ENCODE data around the gene SURF6.

Gene SURF6

DNA sequence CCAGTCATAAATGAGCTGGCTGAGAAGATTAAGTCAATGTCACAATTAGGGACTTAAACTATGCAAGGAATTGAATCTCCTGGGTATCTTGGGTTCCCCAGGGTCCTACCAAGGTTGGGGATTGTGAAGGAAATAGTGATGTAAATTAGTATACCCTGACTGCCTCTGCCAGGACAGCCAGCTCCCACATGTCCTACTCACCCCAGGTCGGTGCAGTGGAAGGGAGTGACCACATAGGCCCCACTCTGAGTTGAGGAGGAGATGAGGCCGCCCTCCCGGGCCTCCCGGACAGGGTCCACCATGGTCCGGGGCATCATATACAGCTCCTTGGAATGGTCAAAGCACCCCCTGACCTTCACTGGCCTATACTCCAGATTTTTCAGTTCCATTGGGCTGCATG lies 17.6 kb upstream of the SURF6 start:
- no peak overlapping the region for H3K4me3 ChIP-seq (ENCODE audit: low read depth, low read length)
- no peak for DNase-seq (ENCODE audit: low read depth, low spot score)
- TF ChIP-seq, protein P1, sequence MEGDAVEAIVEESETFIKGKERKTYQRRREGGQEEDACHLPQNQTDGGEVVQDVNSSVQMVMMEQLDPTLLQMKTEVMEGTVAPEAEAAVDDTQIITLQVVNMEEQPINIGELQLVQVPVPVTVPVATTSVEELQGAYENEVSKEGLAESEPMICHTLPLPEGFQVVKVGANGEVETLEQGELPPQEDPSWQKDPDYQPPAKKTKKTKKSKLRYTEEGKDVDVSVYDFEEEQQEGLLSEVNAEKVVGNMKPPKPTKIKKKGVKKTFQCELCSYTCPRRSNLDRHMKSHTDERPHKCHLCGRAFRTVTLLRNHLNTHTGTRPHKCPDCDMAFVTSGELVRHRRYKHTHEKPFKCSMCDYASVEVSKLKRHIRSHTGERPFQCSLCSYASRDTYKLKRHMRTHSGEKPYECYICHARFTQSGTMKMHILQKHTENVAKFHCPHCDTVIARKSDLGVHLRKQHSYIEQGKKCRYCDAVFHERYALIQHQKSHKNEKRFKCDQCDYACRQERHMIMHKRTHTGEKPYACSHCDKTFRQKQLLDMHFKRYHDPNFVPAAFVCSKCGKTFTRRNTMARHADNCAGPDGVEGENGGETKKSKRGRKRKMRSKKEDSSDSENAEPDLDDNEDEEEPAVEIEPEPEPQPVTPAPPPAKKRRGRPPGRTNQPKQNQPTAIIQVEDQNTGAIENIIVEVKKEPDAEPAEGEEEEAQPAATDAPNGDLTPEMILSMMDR (IDR thresholded peaks at IDR 0.05; ENCODE audit: low read depth, low read length) = no peak
- in situ Hi-C loops (cut with HindIII; ENCODE audit: low sequenced_read_pairs) = no loop called here

DNA sequence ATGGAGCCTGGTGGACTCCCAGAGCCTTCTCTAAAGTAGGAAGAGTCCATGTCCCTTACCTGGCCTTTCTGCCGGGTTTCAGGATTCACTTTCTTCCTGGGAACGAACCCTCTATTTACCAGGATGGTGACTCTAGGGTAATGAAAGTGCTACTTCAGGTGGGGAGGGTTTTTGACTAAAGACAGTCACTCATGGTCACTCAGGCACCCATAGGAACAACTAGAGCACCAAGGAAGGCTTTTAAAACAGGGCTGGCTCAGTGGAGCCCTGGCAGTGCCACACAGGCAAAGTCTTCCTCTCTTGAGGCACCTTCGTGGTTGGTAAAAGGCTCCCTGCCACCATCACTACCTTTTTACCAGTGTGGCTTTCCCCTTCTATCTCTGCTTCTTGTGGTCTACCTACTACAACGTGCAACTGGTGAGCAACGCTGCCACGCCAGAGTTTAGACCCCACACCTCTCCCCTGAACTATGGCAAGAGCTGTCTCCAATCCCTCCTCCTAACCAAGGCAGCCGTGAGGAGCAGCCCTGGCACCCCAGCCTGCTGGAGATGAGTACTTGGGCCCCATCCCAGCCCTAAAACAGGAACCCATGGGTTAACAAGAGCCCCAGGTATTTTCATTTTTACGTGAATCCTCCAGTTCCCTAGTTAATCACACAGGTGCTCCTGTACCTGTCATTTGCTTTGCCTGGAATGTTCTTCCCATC lies 16.8 kb upstream of the SURF6 start:
- TF ChIP-seq, protein P1 (IDR thresholded peaks at IDR 0.05; ENCODE audit: low read depth, low read length) = no peak
- in situ Hi-C loops (cut with HindIII; ENCODE audit: low sequenced_read_pairs) = no loop called here

DNA sequence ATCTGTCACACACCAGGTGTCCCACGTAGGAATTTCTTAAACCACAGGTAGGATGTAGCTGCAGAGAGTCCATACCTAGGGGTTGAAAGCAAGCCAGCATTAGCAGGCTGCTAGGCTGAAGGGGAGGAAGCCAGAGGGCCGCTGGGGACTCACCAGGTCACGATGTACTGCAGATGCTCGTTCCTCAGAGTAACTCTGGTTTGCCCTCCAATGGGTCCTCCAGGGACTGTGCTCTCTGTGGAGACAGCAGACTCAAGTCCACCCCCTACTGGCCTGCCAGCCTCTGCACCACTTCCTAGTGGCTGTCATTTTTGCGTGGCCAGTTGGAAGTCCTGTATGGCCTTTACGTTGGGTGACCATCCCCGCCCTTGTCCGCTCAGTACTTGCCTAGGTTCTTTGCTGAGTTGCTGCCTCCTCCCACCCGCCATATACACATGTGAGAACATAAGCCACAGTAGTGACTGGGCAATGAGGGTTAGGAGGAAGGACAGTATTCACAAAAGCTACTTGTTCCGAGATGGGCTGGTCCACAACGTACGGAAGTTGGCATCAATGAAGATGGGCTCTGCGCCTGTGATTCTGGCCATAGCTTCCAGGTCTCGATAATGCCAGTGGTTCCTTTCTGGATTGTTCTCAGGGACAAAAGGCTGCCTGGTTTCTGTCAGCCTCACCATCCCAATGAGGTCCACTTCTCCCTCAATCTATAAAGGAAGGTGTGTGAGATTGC lies 16.1 kb upstream of the SURF6 start:
- TF ChIP-seq, protein P1 (IDR thresholded peaks at IDR 0.05; ENCODE audit: low read depth, low read length) = peak; percentile 67
- H3K4me3 ChIP-seq (ENCODE audit: low read depth, low read length) = no peak overlapping the region
- in situ Hi-C loops (cut with HindIII; ENCODE audit: low sequenced_read_pairs) = no loop called here
- peak; percentile 49 for DNase-seq (ENCODE audit: low read depth, low spot score)

More for the DNA sequence above, 16.8 kb upstream of the SURF6 start:
- H3K4me3 ChIP-seq (ENCODE audit: low read depth, low read length) = no peak overlapping the region
- DNase-seq (ENCODE audit: low read depth, low spot score) = no peak

DNA sequence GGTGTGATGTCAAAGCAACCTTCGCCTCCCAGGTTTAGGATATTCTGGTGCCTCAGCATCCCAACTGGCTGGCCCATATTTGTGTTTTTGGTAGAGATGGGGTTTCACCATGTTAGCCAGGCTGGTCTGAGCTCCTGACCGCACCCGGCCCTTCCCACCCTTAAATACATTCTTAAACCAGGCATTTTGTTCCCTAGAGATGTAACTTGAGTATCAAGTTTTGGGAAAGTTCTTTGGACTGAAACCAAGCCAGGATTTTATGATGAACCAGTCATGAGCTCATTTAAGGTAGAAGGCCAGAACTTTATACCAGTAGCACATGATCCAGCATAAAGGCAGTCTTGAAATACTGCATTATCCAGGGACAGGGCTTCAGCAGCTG lies 15.5 kb upstream of the SURF6 start:
- DNase-seq (ENCODE audit: low read depth, low spot score) = no peak
- H3K4me3 ChIP-seq (ENCODE audit: low read depth, low read length) = no peak overlapping the region
- in situ Hi-C loops (cut with HindIII; ENCODE audit: low sequenced_read_pairs) = no loop called here
- TF ChIP-seq, protein P1 (IDR thresholded peaks at IDR 0.05; ENCODE audit: low read depth, low read length) = no peak

DNA sequence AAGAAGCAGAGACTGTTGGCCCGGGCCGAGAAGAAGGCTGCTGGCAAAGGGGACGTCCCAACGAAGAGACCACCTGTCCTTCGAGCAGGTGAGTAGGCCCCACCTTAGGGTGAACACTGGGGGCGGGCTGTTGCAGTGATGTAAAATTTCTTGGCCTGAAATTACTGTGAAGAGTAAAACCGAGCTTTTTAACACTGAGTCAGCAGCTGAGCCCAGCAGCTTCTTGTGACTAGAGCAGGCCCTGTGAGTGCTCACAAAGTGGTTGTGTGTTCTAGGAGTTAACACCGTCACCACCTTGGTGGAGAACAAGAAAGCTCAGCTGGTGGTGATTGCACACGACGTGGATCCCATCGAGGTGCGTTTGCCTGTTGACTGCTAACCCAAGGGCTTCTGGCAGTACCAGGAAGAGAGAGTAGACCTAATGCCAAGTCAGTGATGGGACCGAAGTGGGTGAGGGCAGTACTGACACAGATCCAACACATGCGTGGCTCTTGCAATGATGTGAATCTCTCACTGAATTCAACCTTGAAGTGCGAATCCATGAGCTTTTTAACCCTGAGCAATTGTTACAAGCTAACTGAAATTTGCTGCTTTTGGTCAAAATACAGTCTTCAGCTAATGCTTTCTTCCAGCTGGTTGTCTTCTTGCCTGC lies 14.1 kb upstream of the SURF6 start:
- TF ChIP-seq, protein P1 (IDR thresholded peaks at IDR 0.05; ENCODE audit: low read depth, low read length) = no peak
- H3K4me3 ChIP-seq (ENCODE audit: low read depth, low read length) = peak overlapping the region; percentile 1

DNA sequence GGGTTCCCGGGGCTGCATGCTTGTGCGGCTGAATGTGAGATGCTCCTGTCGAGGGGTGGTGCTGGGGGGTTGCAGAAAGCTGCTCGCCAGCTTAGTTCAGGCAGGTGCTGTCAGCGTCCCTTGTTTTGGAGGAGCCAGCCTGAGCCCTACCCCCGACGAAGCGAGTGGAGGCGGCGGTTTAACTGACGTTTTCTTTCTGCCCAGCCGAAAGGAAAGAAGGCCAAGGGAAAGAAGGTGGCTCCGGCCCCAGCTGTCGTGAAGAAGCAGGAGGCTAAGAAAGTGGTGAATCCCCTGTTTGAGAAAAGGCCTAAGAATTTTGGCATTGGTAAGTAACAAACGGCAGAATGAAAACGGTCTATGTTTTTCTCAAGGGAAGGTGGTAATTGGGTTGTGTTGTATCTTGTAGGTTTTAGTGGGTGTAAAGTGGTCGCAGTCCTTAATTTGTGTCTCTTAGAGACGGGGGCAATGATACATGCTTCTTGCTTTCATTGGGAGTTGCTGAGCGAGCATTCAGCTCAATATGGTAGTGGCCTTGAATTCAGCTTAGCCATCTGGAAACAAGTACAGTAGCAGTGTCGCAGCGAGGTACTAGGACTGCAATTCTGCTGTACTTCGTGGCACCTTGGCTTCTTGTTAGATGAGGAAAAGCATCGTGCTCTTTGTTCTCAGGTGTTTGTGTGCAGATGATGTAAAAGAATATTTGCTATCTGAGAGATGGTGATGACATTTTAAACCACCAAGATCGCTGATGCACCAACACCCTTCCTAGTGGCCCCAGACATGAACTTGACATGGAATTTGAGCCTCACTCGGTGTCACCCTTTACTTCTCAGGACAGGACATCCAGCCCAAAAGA lies 13.0 kb upstream of the SURF6 start:
- TF ChIP-seq, protein P1 (IDR thresholded peaks at IDR 0.05; ENCODE audit: low read depth, low read length) = no peak
- in situ Hi-C loops (cut with HindIII; ENCODE audit: low sequenced_read_pairs) = no loop called here
- peak overlapping the region; percentile 100 for H3K4me3 ChIP-seq (ENCODE audit: low read depth, low read length)
- no peak for DNase-seq (ENCODE audit: low read depth, low spot score)

More for the DNA sequence above, 14.1 kb upstream of the SURF6 start:
- DNase-seq (ENCODE audit: low read depth, low spot score) = no peak
- in situ Hi-C loops (cut with HindIII; ENCODE audit: low sequenced_read_pairs) = no loop called here

Data from astrocyte of the spinal cord (primary cell).